ENCODE data around the gene TNFRSF18.

DNA sequence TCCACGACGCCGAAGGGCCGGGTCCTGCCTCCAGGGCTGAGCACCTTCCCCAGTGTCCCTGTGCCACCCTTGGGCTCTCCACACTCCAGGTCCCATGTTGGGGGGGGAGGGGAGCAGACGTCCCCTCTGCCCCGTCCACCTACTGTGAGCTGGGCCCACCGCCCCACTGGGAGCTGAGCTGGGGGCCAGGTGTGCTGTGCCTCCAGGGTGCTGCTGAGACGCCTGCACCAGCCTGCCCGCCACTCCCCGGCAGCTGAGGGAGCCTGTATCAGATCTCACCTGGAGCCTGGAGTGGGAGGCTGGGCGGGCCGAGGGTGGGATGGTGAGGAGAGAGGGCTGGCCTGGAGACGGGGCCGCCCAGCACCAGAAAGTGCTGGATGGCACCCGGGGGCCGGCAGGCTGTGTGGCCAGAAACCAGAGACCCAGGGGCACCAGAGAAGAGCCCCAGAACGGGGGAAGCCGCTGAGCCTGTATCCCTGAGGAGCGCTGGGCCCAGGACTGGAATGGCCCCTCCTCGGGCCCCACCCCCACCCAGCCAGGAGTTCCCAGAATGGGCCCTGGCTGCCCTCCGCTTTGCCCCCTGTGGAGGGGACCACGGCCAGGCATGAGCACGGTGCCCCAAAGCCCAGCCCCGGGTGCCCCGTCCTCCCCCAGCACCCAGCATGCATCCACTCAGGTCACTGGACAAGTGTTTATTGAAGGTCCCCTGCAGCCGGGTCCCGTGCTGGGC, 3.4 kb downstream of the TNFRSF18 start:
- TF ChIP-seq, protein P1, sequence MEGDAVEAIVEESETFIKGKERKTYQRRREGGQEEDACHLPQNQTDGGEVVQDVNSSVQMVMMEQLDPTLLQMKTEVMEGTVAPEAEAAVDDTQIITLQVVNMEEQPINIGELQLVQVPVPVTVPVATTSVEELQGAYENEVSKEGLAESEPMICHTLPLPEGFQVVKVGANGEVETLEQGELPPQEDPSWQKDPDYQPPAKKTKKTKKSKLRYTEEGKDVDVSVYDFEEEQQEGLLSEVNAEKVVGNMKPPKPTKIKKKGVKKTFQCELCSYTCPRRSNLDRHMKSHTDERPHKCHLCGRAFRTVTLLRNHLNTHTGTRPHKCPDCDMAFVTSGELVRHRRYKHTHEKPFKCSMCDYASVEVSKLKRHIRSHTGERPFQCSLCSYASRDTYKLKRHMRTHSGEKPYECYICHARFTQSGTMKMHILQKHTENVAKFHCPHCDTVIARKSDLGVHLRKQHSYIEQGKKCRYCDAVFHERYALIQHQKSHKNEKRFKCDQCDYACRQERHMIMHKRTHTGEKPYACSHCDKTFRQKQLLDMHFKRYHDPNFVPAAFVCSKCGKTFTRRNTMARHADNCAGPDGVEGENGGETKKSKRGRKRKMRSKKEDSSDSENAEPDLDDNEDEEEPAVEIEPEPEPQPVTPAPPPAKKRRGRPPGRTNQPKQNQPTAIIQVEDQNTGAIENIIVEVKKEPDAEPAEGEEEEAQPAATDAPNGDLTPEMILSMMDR (IDR thresholded peaks at IDR 0.05; ENCODE audit: low read depth, low read length, missing input control) = no peak
- TF ChIP-seq, protein P2, sequence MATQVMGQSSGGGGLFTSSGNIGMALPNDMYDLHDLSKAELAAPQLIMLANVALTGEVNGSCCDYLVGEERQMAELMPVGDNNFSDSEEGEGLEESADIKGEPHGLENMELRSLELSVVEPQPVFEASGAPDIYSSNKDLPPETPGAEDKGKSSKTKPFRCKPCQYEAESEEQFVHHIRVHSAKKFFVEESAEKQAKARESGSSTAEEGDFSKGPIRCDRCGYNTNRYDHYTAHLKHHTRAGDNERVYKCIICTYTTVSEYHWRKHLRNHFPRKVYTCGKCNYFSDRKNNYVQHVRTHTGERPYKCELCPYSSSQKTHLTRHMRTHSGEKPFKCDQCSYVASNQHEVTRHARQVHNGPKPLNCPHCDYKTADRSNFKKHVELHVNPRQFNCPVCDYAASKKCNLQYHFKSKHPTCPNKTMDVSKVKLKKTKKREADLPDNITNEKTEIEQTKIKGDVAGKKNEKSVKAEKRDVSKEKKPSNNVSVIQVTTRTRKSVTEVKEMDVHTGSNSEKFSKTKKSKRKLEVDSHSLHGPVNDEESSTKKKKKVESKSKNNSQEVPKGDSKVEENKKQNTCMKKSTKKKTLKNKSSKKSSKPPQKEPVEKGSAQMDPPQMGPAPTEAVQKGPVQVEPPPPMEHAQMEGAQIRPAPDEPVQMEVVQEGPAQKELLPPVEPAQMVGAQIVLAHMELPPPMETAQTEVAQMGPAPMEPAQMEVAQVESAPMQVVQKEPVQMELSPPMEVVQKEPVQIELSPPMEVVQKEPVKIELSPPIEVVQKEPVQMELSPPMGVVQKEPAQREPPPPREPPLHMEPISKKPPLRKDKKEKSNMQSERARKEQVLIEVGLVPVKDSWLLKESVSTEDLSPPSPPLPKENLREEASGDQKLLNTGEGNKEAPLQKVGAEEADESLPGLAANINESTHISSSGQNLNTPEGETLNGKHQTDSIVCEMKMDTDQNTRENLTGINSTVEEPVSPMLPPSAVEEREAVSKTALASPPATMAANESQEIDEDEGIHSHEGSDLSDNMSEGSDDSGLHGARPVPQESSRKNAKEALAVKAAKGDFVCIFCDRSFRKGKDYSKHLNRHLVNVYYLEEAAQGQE (IDR thresholded peaks at IDR 0.05) = no peak
- TF ChIP-seq HNF4A (conservative IDR thresholded peaks at IDR 0.05) (no peak), RAD21 (IDR thresholded peaks at IDR 0.05) (no peak)
